NT2/D1 (cell line): Measurements from ENCODE around the gene RIC1.

Experiments
- DNase-seq: peaks from one replicate; pipeline ENCODE4 v3.0.0-alpha.2; 2011; ENCODE audit warnings: low read depth, low spot score
- H3K27me3 ChIP-seq: 2 replicates; pipeline ENCODE4 v1.6.0; 2011; ENCODE audit warnings: mild to moderate bottlenecking; ENCODE audit not compliant: insufficient read length, insufficient read depth
- H3K36me3 ChIP-seq: 2 replicates; pipeline ENCODE4 v1.6.1; 2011; ENCODE audit warnings: mild to moderate bottlenecking, low read length, mixed read lengths; ENCODE audit not compliant: insufficient read depth, insufficient read length
- H3K4me1 ChIP-seq: 2 replicates; pipeline ENCODE4 v1.5.1; 2011; ENCODE audit not compliant: insufficient read depth, insufficient read length
- H3K4me3 ChIP-seq: 2 replicates; pipeline ENCODE4 v1.5.1; 2011; ENCODE audit warnings: low read depth; ENCODE audit not compliant: insufficient read length
- H3K9ac ChIP-seq: 2 replicates; pipeline ENCODE4 v1.6.0; 2011; ENCODE audit warnings: low read depth; ENCODE audit not compliant: insufficient read length
- H3K9me3 ChIP-seq: 2 replicates; pipeline ENCODE4 v1.5.1; 2011; ENCODE audit warnings: mild to moderate bottlenecking, low read length; ENCODE audit not compliant: insufficient read depth
- SUZ12 ChIP-seq: IDR thresholded peaks from 2 replicates; pipeline ENCODE4 v1.6.1; 2011; ENCODE audit not compliant: insufficient read length, insufficient read depth; ENCODE audit errors: extremely low read depth
- YY1 ChIP-seq: IDR thresholded peaks from 2 replicates; pipeline ENCODE4 v1.6.1; 2011; ENCODE audit not compliant: insufficient read length, insufficient read depth
- ZNF274 ChIP-seq: IDR thresholded peaks from 2 replicates; pipeline ENCODE4 v1.6.1; 2011; ENCODE audit warnings: mild to moderate bottlenecking, low read depth, low read length

The RIC1 gene

GRCh38 chr9:5611321-5612184 is 17.4 kb upstream of the RIC1 start:
- no peak for DNase-seq
- TF ChIP-seq SUZ12 (no peak), YY1 (no peak), ZNF274 (no peak)
- Histone ChIP-seq H3K9me3 (no peaks in the 10 kb centered on the region), H3K27me3 (no peaks in the 10 kb centered on the region), H3K4me3 (no peak overlapping the region), H3K36me3 (no peaks in the 10 kb centered on the region), H3K9ac (no peak overlapping the region), H3K4me1 (no peaks in the 10 kb centered on the region)

DNA sequence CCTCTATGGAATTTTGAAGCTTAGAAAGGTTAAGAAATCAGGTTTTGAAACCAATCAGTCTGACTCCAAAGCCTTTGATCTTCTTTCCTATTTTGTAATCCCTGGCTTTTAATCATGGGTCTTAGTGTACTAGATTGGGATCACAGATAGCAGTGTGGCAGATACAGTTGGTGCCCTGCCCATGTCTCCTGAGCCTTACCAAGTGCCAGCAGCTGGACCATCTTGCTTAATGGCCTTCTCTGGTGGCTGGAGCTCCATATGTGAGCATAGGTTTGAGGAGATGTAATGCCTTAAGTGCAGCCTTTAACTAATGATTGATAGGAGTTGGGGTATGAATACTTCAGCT is 16.7 kb upstream of the RIC1 start:
- no peaks in the 10 kb centered on the region for H3K4me1 ChIP-seq
- H3K27me3 ChIP-seq = no peaks in the 10 kb centered on the region
- no peak for DNase-seq
- H3K9ac ChIP-seq = no peak overlapping the region
- no peak for TF ChIP-seq SUZ12
- TF ChIP-seq YY1 = no peak
- TF ChIP-seq ZNF274 = no peak
- no peaks in the 10 kb centered on the region for H3K36me3 ChIP-seq
- no peak overlapping the region for H3K4me3 ChIP-seq
- H3K9me3 ChIP-seq = no peaks in the 10 kb centered on the region

DNA sequence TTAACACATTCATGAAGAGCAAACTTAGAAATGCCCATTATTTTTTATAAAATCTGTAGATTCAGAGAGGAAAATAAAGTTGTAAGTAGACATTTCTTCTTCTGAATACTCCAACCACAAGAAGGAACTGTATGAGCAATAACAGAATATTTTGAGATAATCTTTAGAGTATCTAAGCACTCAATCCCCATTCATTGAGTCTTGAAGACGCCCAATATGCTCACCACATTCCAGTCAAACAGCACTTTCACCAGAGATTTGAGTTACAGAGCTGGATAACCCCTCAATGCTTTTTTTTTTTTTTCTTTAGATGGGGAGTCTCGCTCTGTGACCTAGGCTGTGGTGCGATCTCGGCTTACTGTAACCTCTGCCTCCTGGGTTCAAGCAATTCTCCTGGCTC is 14.7 kb upstream of the RIC1 start:
- TF ChIP-seq ZNF274 = no peak
- TF ChIP-seq SUZ12 = no peak
- no peak for TF ChIP-seq YY1
- no peak overlapping the region for H3K4me3 ChIP-seq
- H3K27me3 ChIP-seq = no peaks in the 10 kb centered on the region
- H3K36me3 ChIP-seq = no peaks in the 10 kb centered on the region
- H3K9ac ChIP-seq = no peak overlapping the region
- no peaks in the 10 kb centered on the region for H3K9me3 ChIP-seq
- H3K4me1 ChIP-seq = no peaks in the 10 kb centered on the region
- DNase-seq = no peak

GRCh38 chr9:5614985-5615384 is 13.9 kb upstream of the RIC1 start:
- no peak for DNase-seq
- Histone ChIP-seq H3K4me3 (no peak overlapping the region), H3K27me3 (no peaks in the 10 kb centered on the region), H3K36me3 (no peaks in the 10 kb centered on the region), H3K9me3 (no peaks in the 10 kb centered on the region), H3K4me1 (no peaks in the 10 kb centered on the region), H3K9ac (no peak overlapping the region)
- TF ChIP-seq SUZ12 (no peak), YY1 (no peak), ZNF274 (no peak)

DNA sequence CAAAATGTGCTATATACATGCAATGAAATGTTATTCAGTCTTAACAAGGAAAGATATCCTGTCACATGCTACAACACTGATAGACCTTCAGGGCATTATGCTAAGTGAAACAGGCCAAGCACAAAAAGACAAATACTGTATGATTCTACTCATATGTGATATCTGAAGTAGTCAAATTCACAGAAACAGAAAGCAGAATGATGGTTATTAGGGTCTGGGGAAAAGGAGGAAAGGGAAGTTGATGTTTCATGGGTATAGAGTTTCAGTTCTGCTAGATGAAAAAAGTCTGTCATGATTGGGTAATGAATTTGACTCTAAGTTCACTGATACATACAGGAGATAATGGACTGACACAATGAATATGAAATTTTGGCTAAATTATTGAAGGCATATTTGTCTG is 11.2 kb upstream of the RIC1 start:
- no peaks in the 10 kb centered on the region for H3K9me3 ChIP-seq
- DNase-seq = no peak
- no peak overlapping the region for H3K9ac ChIP-seq
- no peaks in the 10 kb centered on the region for H3K4me1 ChIP-seq
- H3K4me3 ChIP-seq = no peak overlapping the region
- no peaks in the 10 kb centered on the region for H3K36me3 ChIP-seq
- no peaks in the 10 kb centered on the region for H3K27me3 ChIP-seq
- TF ChIP-seq SUZ12 (no peak), YY1 (no peak), ZNF274 (no peak)

DNA sequence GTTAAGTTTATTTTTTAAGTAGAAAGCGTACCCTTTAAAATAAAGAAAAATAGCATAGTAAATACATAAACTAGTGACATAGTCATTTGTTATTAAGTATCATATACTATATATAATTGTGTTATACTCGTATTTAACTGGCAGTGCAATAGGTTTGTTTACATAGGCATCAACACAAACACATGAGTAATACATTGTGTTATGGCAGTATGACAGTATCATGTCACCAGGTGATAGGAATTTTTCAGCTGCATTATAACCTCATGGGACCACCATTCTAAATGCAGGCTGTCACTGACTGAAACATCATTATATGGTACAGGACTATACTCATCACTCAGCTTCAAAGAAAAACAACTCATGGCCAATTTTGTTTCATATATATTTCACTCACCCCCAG is 8.4 kb upstream of the RIC1 start:
- no peaks in the 10 kb centered on the region for H3K36me3 ChIP-seq
- no peak overlapping the region for H3K4me3 ChIP-seq
- no peak overlapping the region for H3K9ac ChIP-seq
- TF ChIP-seq YY1 (no peak), ZNF274 (no peak), SUZ12 (no peak)
- no peaks in the 10 kb centered on the region for H3K4me1 ChIP-seq
- no peak for DNase-seq
- no peaks in the 10 kb centered on the region for H3K27me3 ChIP-seq
- H3K9me3 ChIP-seq = no peaks in the 10 kb centered on the region

DNA sequence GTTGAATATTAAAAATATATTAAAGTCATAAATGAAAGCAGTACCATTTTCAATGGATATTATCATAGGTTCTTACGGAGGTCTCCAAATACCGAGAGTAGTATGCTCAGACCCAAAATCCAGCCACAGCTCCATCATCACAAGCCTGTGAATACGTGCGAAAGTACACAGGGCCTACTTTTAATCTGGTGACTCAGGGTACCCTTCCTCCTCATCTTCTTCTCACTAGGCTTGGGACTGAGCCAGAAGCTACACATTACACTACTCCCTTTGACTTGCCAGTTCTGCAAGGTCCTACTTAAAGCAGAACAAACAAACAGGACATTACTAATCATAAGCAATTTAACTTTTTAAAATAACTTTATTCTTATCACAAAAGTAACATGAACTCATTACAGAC is 7.6 kb upstream of the RIC1 start:
- H3K9ac ChIP-seq = no peak overlapping the region
- TF ChIP-seq SUZ12 (no peak), YY1 (no peak), ZNF274 (no peak)
- no peaks in the 10 kb centered on the region for H3K36me3 ChIP-seq
- no peak for DNase-seq
- no peaks in the 10 kb centered on the region for H3K4me1 ChIP-seq
- H3K27me3 ChIP-seq = no peaks in the 10 kb centered on the region
- no peaks in the 10 kb centered on the region for H3K9me3 ChIP-seq
- no peak overlapping the region for H3K4me3 ChIP-seq
